ENCODE results near the gene PRKRA.

Gene PRKRA

DNA sequence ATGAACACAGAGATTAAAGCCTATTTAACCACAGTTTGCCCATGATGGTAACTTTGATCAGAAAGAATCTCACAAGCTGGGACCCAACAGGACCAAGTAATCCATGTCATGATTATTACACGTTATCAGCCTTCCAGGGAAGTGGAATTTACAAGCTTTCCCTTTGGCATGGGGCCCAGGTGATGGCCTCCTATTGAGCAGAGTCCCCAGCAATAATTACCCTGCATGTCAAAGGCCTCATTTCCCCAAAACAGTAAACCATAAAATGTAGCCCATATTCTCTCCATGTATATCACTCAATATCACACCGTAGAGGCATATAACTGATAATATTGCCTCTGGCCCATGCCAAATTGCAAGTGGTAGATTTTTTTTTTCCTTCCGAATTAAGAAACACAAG, 38.9 kb downstream of the PRKRA start:
- Histone ChIP-seq H3K9ac (ENCODE audit: low read length) (no peak overlapping the region), H3K9me2 (replicated peaks; ENCODE audit: insufficient read depth, low read length) (no peaks in the 10 kb centered on the region), H4K20me1 (ENCODE audit: low read depth, low read length) (no peaks in the 10 kb centered on the region), H3K4me2 (ENCODE audit: low read depth, low read length, poor library complexity, severe bottlenecking) (no peak overlapping the region), H2AFZ (ENCODE audit: low read depth, low read length, severe bottlenecking) (no peak overlapping the region), H3K79me2 (ENCODE audit: insufficient read depth, low read length) (no peaks in the 10 kb centered on the region), H3K36me3 (ENCODE audit: low read length) (no peaks in the 10 kb centered on the region), H3K27ac (ENCODE audit: low read depth, low read length) (no peak overlapping the region), H3K9me3 (ENCODE audit: insufficient read depth, low read length) (no peaks in the 10 kb centered on the region), H3K27me3 (ENCODE audit: low read length) (no peaks in the 10 kb centered on the region), H3K4me3 (ENCODE audit: insufficient read depth, low read length, poor library complexity, severe bottlenecking) (no peak overlapping the region), H3F3A (ENCODE audit: insufficient read depth) (no peaks in the 10 kb centered on the region)
- TF ChIP-seq EZH2phosphoT487 (conservative IDR thresholded peaks at IDR 0.05; ENCODE audit: low read length), result no peak
- no peak for TF ChIP-seq CTCF (IDR thresholded peaks at IDR 0.05; ENCODE audit: insufficient read depth, low read length, poor library complexity, severe bottlenecking)

DNA sequence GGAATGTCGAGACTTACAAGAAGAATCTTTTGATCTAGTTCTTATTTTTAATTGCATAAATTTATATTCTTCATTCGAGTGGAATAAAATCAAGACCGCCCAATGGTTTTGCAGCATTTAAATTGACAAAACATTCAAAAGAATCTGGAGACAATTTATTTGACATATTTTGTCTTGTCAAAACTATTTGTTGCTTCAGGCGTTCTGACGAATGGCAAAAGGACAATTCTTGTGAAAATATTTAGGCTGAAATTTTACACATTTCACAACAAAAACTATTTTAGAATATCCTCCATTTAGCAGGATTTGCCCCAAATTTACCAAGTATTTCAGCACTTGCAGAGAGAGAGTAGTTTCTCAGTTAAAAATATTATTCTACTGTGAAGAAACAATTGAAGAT, 41.7 kb downstream of the PRKRA start:
- H3F3A ChIP-seq (ENCODE audit: insufficient read depth), result no peaks in the 10 kb centered on the region
- no peaks in the 10 kb centered on the region for H3K79me2 ChIP-seq (ENCODE audit: insufficient read depth, low read length)
- no peak overlapping the region for H3K27ac ChIP-seq (ENCODE audit: low read depth, low read length)
- H3K4me2 ChIP-seq (ENCODE audit: low read depth, low read length, poor library complexity, severe bottlenecking), result no peak overlapping the region
- no peak overlapping the region for H3K9ac ChIP-seq (ENCODE audit: low read length)
- no peaks in the 10 kb centered on the region for H4K20me1 ChIP-seq (ENCODE audit: low read depth, low read length)
- no peaks in the 10 kb centered on the region for H3K27me3 ChIP-seq (ENCODE audit: low read length)
- no peak for TF ChIP-seq CTCF (IDR thresholded peaks at IDR 0.05; ENCODE audit: insufficient read depth, low read length, poor library complexity, severe bottlenecking)
- no peak for TF ChIP-seq EZH2phosphoT487 (conservative IDR thresholded peaks at IDR 0.05; ENCODE audit: low read length)
- H3K9me3 ChIP-seq (ENCODE audit: insufficient read depth, low read length), result no peaks in the 10 kb centered on the region
- H3K9me2 ChIP-seq (replicated peaks; ENCODE audit: insufficient read depth, low read length), result no peaks in the 10 kb centered on the region
- no peaks in the 10 kb centered on the region for H3K36me3 ChIP-seq (ENCODE audit: low read length)
- H3K4me3 ChIP-seq (ENCODE audit: insufficient read depth, low read length, poor library complexity, severe bottlenecking), result no peak overlapping the region
- no peak overlapping the region for H2AFZ ChIP-seq (ENCODE audit: low read depth, low read length, severe bottlenecking)

GRCh38 chr2:178404368-178404767, 46.6 kb downstream of the PRKRA start:
- no peaks in the 10 kb centered on the region for H3K27me3 ChIP-seq (ENCODE audit: low read length)
- no peaks in the 10 kb centered on the region for H3F3A ChIP-seq (ENCODE audit: insufficient read depth)
- H3K4me2 ChIP-seq (ENCODE audit: low read depth, low read length, poor library complexity, severe bottlenecking), result no peak overlapping the region
- H3K9me3 ChIP-seq (ENCODE audit: insufficient read depth, low read length), result no peaks in the 10 kb centered on the region
- TF ChIP-seq EZH2phosphoT487 (conservative IDR thresholded peaks at IDR 0.05; ENCODE audit: low read length), result no peak
- no peak for TF ChIP-seq CTCF (IDR thresholded peaks at IDR 0.05; ENCODE audit: insufficient read depth, low read length, poor library complexity, severe bottlenecking)
- no peak overlapping the region for H2AFZ ChIP-seq (ENCODE audit: low read depth, low read length, severe bottlenecking)
- no peak overlapping the region for H3K4me3 ChIP-seq (ENCODE audit: insufficient read depth, low read length, poor library complexity, severe bottlenecking)
- H3K9ac ChIP-seq (ENCODE audit: low read length), result no peak overlapping the region
- no peaks in the 10 kb centered on the region for H3K9me2 ChIP-seq (replicated peaks; ENCODE audit: insufficient read depth, low read length)
- no peak overlapping the region for H3K27ac ChIP-seq (ENCODE audit: low read depth, low read length)
- no peaks in the 10 kb centered on the region for H3K79me2 ChIP-seq (ENCODE audit: insufficient read depth, low read length)
- no peaks in the 10 kb centered on the region for H3K36me3 ChIP-seq (ENCODE audit: low read length)
- no peaks in the 10 kb centered on the region for H4K20me1 ChIP-seq (ENCODE audit: low read depth, low read length)
